Gastroesophageal sphincter (tissue), 3 donors: ENCODE results near the gene THEM4.

Experiments used
- CTCF ChIP-seq, 4 experiments: fragments of 200-600 bp in 2 of 4; fragments of 450-650 bp in 2 of 4; sonication (generic) in 1 of 4; IDR thresholded peaks; one replicate each; pipeline ENCODE4 v1.5.1; 2017 to 2019; ENCODE audit warnings: antibody characterized with exemption in 4 of 4, mild to moderate bottlenecking in 2 of 4, moderate library complexity in 2 of 4
- POLR2A ChIP-seq, 2 donors: fragments of 450-650 bp; IDR thresholded peaks; one replicate each; pipeline ENCODE4 v1.6.1; 2017; ENCODE audit warnings: antibody characterized with exemption in 2 of 2, mild to moderate bottlenecking in 2 of 2, moderate library complexity in 1 of 2

- no peak for TF ChIP-seq POLR2A (IDR thresholded peaks at IDR 0.05)
- TF ChIP-seq CTCF (IDR thresholded peaks at IDR 0.05) = no peak
Observed at GRCh38 chr1:151825204-151825603, 84.1 kb downstream of the THEM4 start.
